Fibroblast of lung (primary cell): ENCODE results near the gene CCDC57.

Experiments used
- CTCF ChIP-seq, 2 donors: IDR thresholded peaks in 1 of 2; conservative IDR thresholded peaks in 1 of 2; 1 replicate in 1 of 2; 2 replicates in 1 of 2; pipeline ENCODE4 v1.5.1; 2011 to 2012; ENCODE audit warnings: low read length in 2 of 2, control low read depth in 1 of 2, inconsistent platforms in 1 of 2, low read depth in 1 of 2, mild to moderate bottlenecking in 1 of 2
- EZH2 ChIP-seq: IDR thresholded peaks from 2 replicates; pipeline ENCODE4 v1.5.1; 2012; ENCODE audit warnings: low read length, control low read depth, mild to moderate bottlenecking; ENCODE audit errors: missing control alignments

GRCh38 chr17:82081966-82082365 lies 130.7 kb downstream of the CCDC57 start:
- no peak for TF ChIP-seq CTCF (conservative IDR thresholded peaks at IDR 0.05 in 1 of 2, IDR thresholded peaks at IDR 0.05 in 1 of 2; ENCODE audit: low read depth in 1 of 2, low read length in 2 of 2)
- no peak for TF ChIP-seq EZH2
